Measurements from ENCODE around the gene CCDC185. TPM values are rescaled to one million over a fixed set of nuclear protein-coding genes. Genes with fewer than 3 reads are reported as not detected.
"Not testable (repeated sequence)": the region's sequence is repeated elsewhere in the genome, so short reads cannot be mapped to it uniquely, and the experiment has no call there.

Gene CCDC185
- total RNA-seq, 3 donors from 2014 or later: not detected

- Histone ChIP-seq H3K4me3 (no peak overlapping the region), H3K27me3 (no peaks in the 10 kb centered on the region), H3K9me3 (peaks cover 3 to 4% of the 10 kb centered on the region in 2 donors), H3K27ac (no peak overlapping the region), H3K4me1 (no peaks in the 10 kb centered on the region), H3K36me3 (no peaks in the 10 kb centered on the region)
- intact Hi-C loops (cut with DNase I; ENCODE audit: low total_unique reads): no loop called here
- no peak for DNase-seq (ENCODE audit: low spot score in 2 of 2)
- no peak for TF ChIP-seq POLR2AphosphoS5 (IDR thresholded peaks at IDR 0.05)
- no peak for TF ChIP-seq POLR2A (IDR thresholded peaks at IDR 0.05)
- TF ChIP-seq CTCF (IDR thresholded peaks at IDR 0.05): no peak
Observed at GRCh38 chr1:223394242-223394641, 1.0 kb downstream of the CCDC185 start.

GRCh38 chr1:223394706-223395105 is 1.5 kb downstream of the CCDC185 start:
- no peaks in the 10 kb centered on the region for H3K27me3 ChIP-seq
- no peak for DNase-seq (ENCODE audit: low spot score in 2 of 2)
- peaks cover 3 to 4% of the 10 kb centered on the region in 2 donors for H3K9me3 ChIP-seq
- no peak overlapping the region for H3K27ac ChIP-seq
- intact Hi-C loops (cut with DNase I; ENCODE audit: low total_unique reads): no loop called here
- no peaks in the 10 kb centered on the region for H3K4me1 ChIP-seq
- H3K4me3 ChIP-seq: no peak overlapping the region
- no peaks in the 10 kb centered on the region for H3K36me3 ChIP-seq
- no peak for TF ChIP-seq POLR2AphosphoS5 (IDR thresholded peaks at IDR 0.05)
- TF ChIP-seq POLR2A (IDR thresholded peaks at IDR 0.05): no peak
- no peak for TF ChIP-seq CTCF (IDR thresholded peaks at IDR 0.05)

GRCh38 chr1:223399393-223399792 is 6.2 kb downstream of the CCDC185 start:
- H3K27me3 ChIP-seq; H3K27ac ChIP-seq; DNase-seq (ENCODE audit: low spot score in 2 of 2); H3K4me3 ChIP-seq; H3K4me1 ChIP-seq; H3K9me3 ChIP-seq; intact Hi-C loops (cut with DNase I; ENCODE audit: low total_unique reads); H3K36me3 ChIP-seq: not testable (repeated sequence)

- intact Hi-C loops (cut with DNase I; ENCODE audit: low total_unique reads): no loop called here
Observed at GRCh38 chr1:223401873-223402789, 8.9 kb downstream of the CCDC185 start.

GRCh38 chr1:223402790-223403142 is 9.6 kb downstream of the CCDC185 start:
- no peaks in the 10 kb centered on the region for H3K9me3 ChIP-seq
- intact Hi-C loops (cut with DNase I; ENCODE audit: low total_unique reads): no loop called here
- no peaks in the 10 kb centered on the region for H3K36me3 ChIP-seq
- H3K27me3 ChIP-seq: no peaks in the 10 kb centered on the region
- H3K4me1 ChIP-seq: no peaks in the 10 kb centered on the region
- H3K27ac ChIP-seq: no peak overlapping the region
- no peak overlapping the region for H3K4me3 ChIP-seq
- TF ChIP-seq CTCF (IDR thresholded peaks at IDR 0.05) (no peak), POLR2AphosphoS5 (IDR thresholded peaks at IDR 0.05) (no peak), POLR2A (IDR thresholded peaks at IDR 0.05) (no peak)
- no peak for DNase-seq (ENCODE audit: low spot score in 2 of 2)

More at GRCh38 chr1:223401873-223402789, 8.9 kb downstream of the CCDC185 start:
- Histone ChIP-seq H3K36me3 (no peaks in the 10 kb centered on the region), H3K9me3 (no peaks in the 10 kb centered on the region), H3K4me3 (no peak overlapping the region), H3K27me3 (no peaks in the 10 kb centered on the region), H3K27ac (no peak overlapping the region), H3K4me1 (no peaks in the 10 kb centered on the region)
- DNase-seq (ENCODE audit: low spot score in 2 of 2): no peak
- TF ChIP-seq POLR2A (IDR thresholded peaks at IDR 0.05) (no peak), POLR2AphosphoS5 (IDR thresholded peaks at IDR 0.05) (no peak), CTCF (IDR thresholded peaks at IDR 0.05) (no peak)
